Measurements from ENCODE around the gene KIAA2012.

DNA sequence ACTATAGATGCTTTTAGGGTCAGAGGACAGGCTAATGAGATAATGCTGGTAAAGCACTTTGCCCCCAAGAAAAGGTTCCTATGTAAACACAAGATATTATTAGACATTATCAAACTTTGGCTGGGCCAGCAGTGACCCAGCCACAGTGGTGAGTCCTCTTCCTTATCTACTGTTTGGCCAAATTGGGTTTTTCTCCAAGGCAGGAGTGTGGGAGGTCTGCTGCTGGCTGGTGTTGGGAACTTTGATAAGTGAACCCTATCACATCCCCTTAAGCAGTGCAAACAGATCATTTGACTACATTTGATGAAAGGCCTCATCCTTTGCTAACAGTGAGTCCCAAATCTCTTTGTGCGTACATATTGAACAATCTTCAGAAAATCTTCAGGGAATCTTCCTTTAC, 23.2 kb upstream of the KIAA2012 start:
- TF ChIP-seq, protein P1, sequence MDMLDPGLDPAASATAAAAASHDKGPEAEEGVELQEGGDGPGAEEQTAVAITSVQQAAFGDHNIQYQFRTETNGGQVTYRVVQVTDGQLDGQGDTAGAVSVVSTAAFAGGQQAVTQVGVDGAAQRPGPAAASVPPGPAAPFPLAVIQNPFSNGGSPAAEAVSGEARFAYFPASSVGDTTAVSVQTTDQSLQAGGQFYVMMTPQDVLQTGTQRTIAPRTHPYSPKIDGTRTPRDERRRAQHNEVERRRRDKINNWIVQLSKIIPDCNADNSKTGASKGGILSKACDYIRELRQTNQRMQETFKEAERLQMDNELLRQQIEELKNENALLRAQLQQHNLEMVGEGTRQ (IDR thresholded peaks at IDR 0.05; ENCODE audit: low read length), result no peak
- TF ChIP-seq, protein P2, sequence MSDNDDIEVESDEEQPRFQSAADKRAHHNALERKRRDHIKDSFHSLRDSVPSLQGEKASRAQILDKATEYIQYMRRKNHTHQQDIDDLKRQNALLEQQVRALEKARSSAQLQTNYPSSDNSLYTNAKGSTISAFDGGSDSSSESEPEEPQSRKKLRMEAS (IDR thresholded peaks at IDR 0.05), result no peak
- TF ChIP-seq, protein P3, sequence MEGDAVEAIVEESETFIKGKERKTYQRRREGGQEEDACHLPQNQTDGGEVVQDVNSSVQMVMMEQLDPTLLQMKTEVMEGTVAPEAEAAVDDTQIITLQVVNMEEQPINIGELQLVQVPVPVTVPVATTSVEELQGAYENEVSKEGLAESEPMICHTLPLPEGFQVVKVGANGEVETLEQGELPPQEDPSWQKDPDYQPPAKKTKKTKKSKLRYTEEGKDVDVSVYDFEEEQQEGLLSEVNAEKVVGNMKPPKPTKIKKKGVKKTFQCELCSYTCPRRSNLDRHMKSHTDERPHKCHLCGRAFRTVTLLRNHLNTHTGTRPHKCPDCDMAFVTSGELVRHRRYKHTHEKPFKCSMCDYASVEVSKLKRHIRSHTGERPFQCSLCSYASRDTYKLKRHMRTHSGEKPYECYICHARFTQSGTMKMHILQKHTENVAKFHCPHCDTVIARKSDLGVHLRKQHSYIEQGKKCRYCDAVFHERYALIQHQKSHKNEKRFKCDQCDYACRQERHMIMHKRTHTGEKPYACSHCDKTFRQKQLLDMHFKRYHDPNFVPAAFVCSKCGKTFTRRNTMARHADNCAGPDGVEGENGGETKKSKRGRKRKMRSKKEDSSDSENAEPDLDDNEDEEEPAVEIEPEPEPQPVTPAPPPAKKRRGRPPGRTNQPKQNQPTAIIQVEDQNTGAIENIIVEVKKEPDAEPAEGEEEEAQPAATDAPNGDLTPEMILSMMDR (IDR thresholded peaks at IDR 0.05; ENCODE audit: control extremely low read depth in 1 of 3, insufficient read depth in 1 of 3, low read depth in 1 of 3, low read length in 3 of 3), result no peak
- TF ChIP-seq RBBP5 (IDR thresholded peaks at IDR 0.05; ENCODE audit: borderline replicate concordance, low read depth, low read length), result no peak

Measured in H1 (cell line).